ENCODE results near the gene FAM20B. TPM values are rescaled to one million over a fixed set of nuclear protein-coding genes. Genes with fewer than 3 reads are reported as not detected.

The FAM20B gene
- total and polyA plus RNA-seq, 2 of the 13 experiments (the other 11 are each of a cell fraction or from before 2014, with no cell fraction given), result 13.8 to 26.9 TPM

GRCh38 chr1:179081687-179082332, 56.1 kb downstream of the FAM20B start, which contains the start of gene TOR3A (continued):
- peak; percentile 96 for TF ChIP-seq UBTF (CRISPR knock-in tag; IDR thresholded peaks at IDR 0.05)

GRCh38 chr1:179082333-179082998, 56.8 kb downstream of the FAM20B start:
- Histone ChIP-seq H4K20me1 (ENCODE audit: insufficient read depth, low read length) (no peaks in the 10 kb centered on the region), H3K9ac (ENCODE audit: insufficient read depth, low read depth, low read length) (peak overlapping the region; percentile 79), H3K4me2 (ENCODE audit: low read depth, low read length) (peak overlapping the region; percentile 96), H3K79me2 (ENCODE audit: insufficient read depth, low read length) (peaks cover 16% of the 10 kb centered on the region), H3K27me3 (ENCODE audit: control insufficient read depth in 1 of 2, insufficient read depth in 2 of 2, low read length in 2 of 2) (no peaks in the 10 kb centered on the region), H3K27ac (ENCODE audit: extremely low read length, insufficient read depth, low read length) (peak overlapping the region; percentile 77), H2AFZ (ENCODE audit: low read length) (peak overlapping the region; percentile 42), H3K4me1 (ENCODE audit: insufficient read depth, low read length) (peaks cover 39% of the 10 kb centered on the region), H3K4me3 (replicated peaks in 1 of 3; ENCODE audit: insufficient read depth in 1 of 3, low read depth in 2 of 3, low read length in 3 of 3) (peak overlapping the region; percentile 58 to 86 (median 85)), H3K36me3 (replicated peaks in 1 of 2; ENCODE audit: control insufficient read depth in 1 of 2, insufficient read depth in 2 of 2, low read length in 2 of 2) (peaks cover 1 to 8% of the 10 kb centered on the region in 2 experiments; a peak in 2 of 5 replicates), H3K9me3 (ENCODE audit: low read length) (no peaks in the 10 kb centered on the region)
- ATAC-seq, result peak; percentile 59
- in situ Hi-C loops (cut with HindIII; ENCODE audit: extremely low pct_ligation_motif_present, low pct_unique_long_range_greater_than_20kb) (loop anchor here (10.0 kb wide), 1 partner anchor 282 kb away; the partner anchor contains the start of gene AXDND1), intact Hi-C loops (cut with micrococcal nuclease; ENCODE audit: unreplicated experiment) (loop anchor here (1.0 kb wide), 1 partner anchor 23 kb away; no protein-coding TSS in a partner anchor)
- ChIA-PET POLR2A (interaction anchor here (0.7 to 3.2 kb wide), 7 partner anchors 9 to 283 kb away, joined by 3 to 20 read pairs (median 6); partner anchors contain the start of genes AXDND1 and SOAT1), CTCF (ENCODE audit: low intra/inter-chr PET ratio, low total read pairs) (no interaction called here)
- BruUV-seq (replicated peaks), result no TSS peak
- DNase-seq (ENCODE audit: low spot score), result peak; percentile 46
- no peak for FAIRE-seq
- WGBS (ENCODE audit: low lambda C conversion rate), result 0% methylated on average over 4 of the region's 52 CpGs
- 0 out of 2 replicates have a peak, but pooled peaks have one; percentile 44 for TF ChIP-seq ZNF280D (CRISPR knock-in tag; IDR thresholded peaks at IDR 0.05)
- no peak for TF ChIP-seq ZBTB37 (CRISPR knock-in tag; IDR thresholded peaks at IDR 0.05)
- no peak for TF ChIP-seq PHF21A (CRISPR knock-in tag; IDR thresholded peaks at IDR 0.05)
- 0 out of 2 replicates have a peak, but pooled peaks have one; percentile 27 for TF ChIP-seq EED (CRISPR knock-in tag; IDR thresholded peaks at IDR 0.05)
- no peak for TF ChIP-seq ZFP62 (CRISPR knock-in tag; IDR thresholded peaks at IDR 0.05)
